WI38 (cell line): ENCODE data around the gene BACE2.

ENCODE experiments used
- H3K4me3 ChIP-seq: 2 replicates; pipeline ENCODE4 v1.5.1; 2011; ENCODE audit warnings: low read depth, mild to moderate bottlenecking, control low read depth, low read length
- CTCF ChIP-seq: IDR thresholded peaks from 2 replicates; pipeline ENCODE4 v1.5.1; 2012; ENCODE audit warnings: low read depth, mild to moderate bottlenecking, control low read depth, low read length

Gene BACE2

DNA sequence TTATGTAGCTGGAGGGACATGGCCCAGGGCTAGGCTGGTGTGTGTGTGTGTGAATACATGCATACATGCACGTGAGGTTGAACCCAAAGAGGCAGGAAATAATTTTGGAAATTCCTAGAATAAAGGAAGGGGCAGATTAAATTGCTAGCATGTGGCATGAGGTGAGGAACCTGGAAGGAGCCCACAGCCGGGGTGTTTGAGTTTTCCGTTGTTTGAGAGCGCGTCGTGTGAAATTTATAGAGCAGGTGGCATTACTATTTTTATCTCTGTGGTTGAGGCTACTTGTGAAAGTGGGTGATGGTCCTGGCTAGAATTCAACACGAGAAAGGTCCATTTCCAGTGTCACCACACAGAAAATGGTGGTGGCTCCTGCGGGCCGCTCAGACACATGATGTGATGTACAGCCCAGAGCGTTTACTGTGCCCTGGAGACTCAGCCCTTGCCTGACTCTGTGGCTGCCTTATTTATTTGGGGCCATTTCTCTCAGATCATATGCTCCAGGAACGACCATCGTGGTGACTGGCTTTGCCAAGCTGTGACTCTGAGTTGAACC lies 48.0 kb downstream of the BACE2 start:
- no peak overlapping the region for H3K4me3 ChIP-seq
- no peak for TF ChIP-seq CTCF

DNA sequence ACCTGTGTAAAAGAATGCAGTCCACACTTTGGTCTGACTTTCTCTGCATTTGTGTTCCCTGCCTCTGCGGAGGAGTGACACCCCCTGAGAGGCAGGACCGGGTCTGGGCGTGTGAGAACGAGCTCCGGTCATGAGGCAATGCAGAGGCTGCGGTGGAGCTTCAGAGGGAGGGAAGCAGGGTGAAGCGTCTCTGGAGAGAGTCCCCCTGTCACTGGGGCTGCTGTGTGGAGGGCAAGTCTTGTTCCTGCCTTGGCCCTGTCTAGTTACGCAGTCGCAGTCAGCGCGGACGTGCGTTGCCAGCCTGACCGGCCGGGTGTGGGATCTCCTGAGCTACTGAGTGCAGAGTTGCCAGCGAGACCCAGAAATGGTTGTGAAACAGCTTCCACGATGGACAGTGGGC lies 48.5 kb downstream of the BACE2 start:
- no peak overlapping the region for H3K4me3 ChIP-seq
- no peak for TF ChIP-seq CTCF

DNA sequence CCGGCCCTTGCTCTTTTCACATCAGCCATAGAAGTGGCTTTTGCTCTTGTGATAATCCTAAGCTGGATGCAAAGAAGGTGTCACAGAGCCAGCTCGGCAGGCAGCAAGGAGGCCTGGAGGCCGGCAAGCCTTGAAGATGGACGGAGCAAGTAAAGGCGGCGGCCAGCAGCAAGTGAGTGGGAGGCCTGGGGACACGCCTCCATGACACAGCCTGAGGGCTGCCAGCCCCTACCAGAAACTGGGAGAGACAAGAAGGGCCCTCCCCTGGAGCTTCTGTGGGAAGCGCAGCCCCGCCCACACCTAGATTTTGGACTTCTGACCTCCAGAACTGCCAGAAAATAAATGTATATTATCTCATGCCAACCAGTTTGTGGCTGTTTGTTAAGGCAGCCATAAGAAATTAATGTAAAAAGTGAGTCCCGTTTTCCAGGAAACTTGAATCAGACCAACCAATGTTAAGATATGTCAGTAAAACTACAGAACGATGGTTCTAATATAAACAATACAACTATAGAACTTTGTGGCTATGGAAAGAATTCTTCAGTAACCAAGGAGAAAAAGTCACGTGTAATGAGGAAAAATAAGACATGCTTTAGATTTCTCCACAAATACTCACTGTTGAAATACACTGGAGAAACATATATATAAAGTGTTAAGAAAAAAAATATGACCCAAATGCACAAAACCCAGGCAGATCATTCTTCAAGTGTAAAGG lies 49.9 kb downstream of the BACE2 start:
- TF ChIP-seq CTCF: no peak
- no peak overlapping the region for H3K4me3 ChIP-seq

DNA sequence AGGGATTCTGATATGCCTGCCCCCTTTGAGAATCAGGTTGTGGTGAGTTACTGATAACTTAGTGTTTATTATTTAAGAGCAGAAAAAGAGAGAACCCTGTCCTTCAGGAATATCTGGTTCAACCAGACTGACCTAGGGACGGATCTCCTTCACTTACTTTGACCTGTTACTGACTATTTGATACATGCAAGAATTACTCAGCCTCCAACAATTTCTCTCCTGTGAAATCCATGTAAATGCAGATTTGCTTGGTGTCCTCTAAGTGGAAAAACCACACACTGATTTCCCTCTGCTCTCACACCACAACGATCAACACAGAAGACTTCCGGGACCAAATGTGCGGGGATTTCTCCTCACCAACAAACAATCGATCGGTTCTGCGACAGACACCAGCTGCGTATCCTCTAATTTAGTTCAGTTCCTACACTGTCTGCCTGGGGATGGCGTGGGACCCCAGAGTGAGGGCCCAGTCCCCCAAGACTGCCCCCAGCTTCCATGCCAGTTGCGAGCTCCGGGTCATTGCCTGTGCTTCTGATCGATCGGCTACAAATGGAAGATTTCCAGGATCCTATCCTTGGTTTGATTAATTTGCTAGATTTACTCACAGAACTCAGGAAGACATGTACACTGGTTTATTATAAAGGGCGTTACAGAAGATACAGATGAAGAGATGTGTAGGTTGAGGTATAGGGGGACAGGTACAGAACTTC lies 51.7 kb downstream of the BACE2 start:
- TF ChIP-seq CTCF: no peak
- H3K4me3 ChIP-seq: no peak overlapping the region

DNA sequence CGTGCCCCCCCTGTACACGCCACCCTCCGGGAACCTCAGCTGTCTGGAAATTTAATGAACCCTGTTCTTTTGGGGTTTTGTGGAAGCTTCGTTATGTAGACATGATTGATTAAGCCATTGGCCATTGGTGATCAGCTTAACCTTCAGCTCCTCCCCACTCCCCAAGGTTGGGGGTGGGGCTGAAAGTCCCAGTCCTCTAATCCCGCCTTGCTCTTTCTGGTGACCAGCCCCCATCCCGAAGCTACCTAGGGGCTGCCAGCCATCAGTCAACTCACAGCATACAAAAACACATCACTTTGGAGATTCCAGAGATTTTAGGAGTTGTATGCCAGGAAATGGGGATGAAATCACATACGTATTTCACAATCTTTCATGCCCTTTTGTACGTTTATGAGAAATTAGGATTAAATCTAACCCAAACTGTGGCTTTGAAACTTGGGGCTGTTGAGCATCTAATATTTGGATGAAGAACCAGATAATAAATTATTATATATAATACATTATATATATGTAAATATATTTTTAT lies 52.3 kb downstream of the BACE2 start:
- TF ChIP-seq CTCF: no peak
- H3K4me3 ChIP-seq: no peak overlapping the region

- no peak overlapping the region for H3K4me3 ChIP-seq
- TF ChIP-seq CTCF: no peak
Measured at GRCh38 chr21:41222247-41223068, 54.5 kb downstream of the BACE2 start.
